GM23338 (cell line): ENCODE results near the gene MRFAP1. TPM values are rescaled to one million over a fixed set of nuclear protein-coding genes. Genes with fewer than 3 reads are reported as not detected.

Experiments used
- ATAC-seq: fragments of 200-7000 bp; cut with Tn5 transposase; 3 replicates; pipeline ENCODE4 v1.9.1; 2020
- DNase-seq: peaks from one replicate; pipeline ENCODE4 v3.0.0-alpha.2; 2015; ENCODE audit warnings: low spot score
- H2AFZ ChIP-seq: fragments of 200-600 bp; sonication (generic); 2 replicates; pipeline ENCODE4 v1.8.0; 2016; ENCODE audit warnings: antibody characterized with exemption, mild to moderate bottlenecking, moderate library complexity
- H3F3A ChIP-seq: fragments of 200-600 bp; sonication (generic); replicated peaks from 2 replicates; pipeline ENCODE4 v1.8.0; 2017; ENCODE audit warnings: antibody characterized with exemption, mixed run types, low read depth
- H3K27ac ChIP-seq: fragments of 200-600 bp; sonication (generic); 2 replicates; pipeline ENCODE4 v1.6.1; 2016; ENCODE audit warnings: low read depth
- H3K27me3 ChIP-seq: fragments of 200-600 bp; sonication (generic); 2 replicates; pipeline ENCODE4 v1.8.0; 2016; ENCODE audit warnings: mild to moderate bottlenecking, mixed run types, moderate library complexity; ENCODE audit not compliant: insufficient read depth
- H3K36me3 ChIP-seq: fragments of 200-600 bp; sonication (generic); 2 replicates; pipeline ENCODE4 v1.8.0; 2016; ENCODE audit warnings: mild to moderate bottlenecking; ENCODE audit not compliant: insufficient read depth
- H3K4me1 ChIP-seq: fragments of 200-600 bp; sonication (generic); 2 replicates; pipeline ENCODE4 v1.8.0; 2016; ENCODE audit warnings: mild to moderate bottlenecking, moderate library complexity; ENCODE audit not compliant: insufficient read depth
- H3K4me2 ChIP-seq: fragments of 200-600 bp; sonication (generic); 2 replicates; pipeline ENCODE4 v1.7.1; 2017; ENCODE audit warnings: mixed run types
- H3K4me3 ChIP-seq: fragments of 200-600 bp; sonication (generic); 2 replicates; pipeline ENCODE4 v1.6.1; 2016; ENCODE audit warnings: mixed run types
- H3K79me2 ChIP-seq: fragments of 200-600 bp; sonication (generic); replicated peaks from 2 replicates; pipeline ENCODE4 v1.8.0; 2017; ENCODE audit warnings: mild to moderate bottlenecking; ENCODE audit not compliant: insufficient read depth
- H3K9me2 ChIP-seq: fragments of 200-600 bp; sonication (generic); 2 replicates; pipeline ENCODE4 v1.8.0; 2017; ENCODE audit not compliant: insufficient read depth
- H4K20me1 ChIP-seq: fragments of 200-600 bp; sonication (generic); replicated peaks from 2 replicates; pipeline ENCODE4 v1.8.0; 2017; ENCODE audit warnings: mild to moderate bottlenecking; ENCODE audit not compliant: insufficient read depth
- H3K27ac Mint-ChIP-seq: 2 replicates; pipeline ENCODE4 v1.8.0; 2020; ENCODE audit warnings: inconsistent platforms, mild to moderate bottlenecking, moderate library complexity, mixed read lengths
- H3K27me3 Mint-ChIP-seq: 3 replicates; pipeline ENCODE4 v1.8.0; 2022; ENCODE audit warnings: low read depth, mild to moderate bottlenecking, moderate library complexity, mixed read lengths, inconsistent platforms; ENCODE audit not compliant: insufficient read depth, poor library complexity
- H3K36me3 Mint-ChIP-seq: 3 replicates; pipeline ENCODE4 v1.8.0; 2021; ENCODE audit warnings: low read depth, mild to moderate bottlenecking, inconsistent platforms, moderate library complexity, mixed read lengths
- H3K4me1 Mint-ChIP-seq: 3 replicates; pipeline ENCODE4 v1.8.0; 2020; ENCODE audit warnings: mild to moderate bottlenecking, inconsistent platforms, mixed read lengths
- H3K4me3 Mint-ChIP-seq: 3 replicates; pipeline ENCODE4 v1.8.0; 2021; ENCODE audit warnings: moderate library complexity, mild to moderate bottlenecking, inconsistent platforms, mixed read lengths
- H3K9me3 Mint-ChIP-seq: 3 replicates; pipeline ENCODE4 v1.8.0; 2020; ENCODE audit warnings: moderate library complexity, mild to moderate bottlenecking, inconsistent platforms, mixed read lengths
- CREB1 ChIP-seq: fragments of 250-450 bp; sonication (Bioruptor Pico); IDR thresholded peaks from 2 replicates; pipeline ENCODE4 v1.5.0; 2020; ENCODE audit warnings: low read depth, mild to moderate bottlenecking, moderate library complexity
- EZH2 ChIP-seq: fragments of 200-600 bp; sonication (generic); IDR thresholded peaks from one replicate; pipeline ENCODE4 v1.8.0; 2017; ENCODE audit warnings: antibody characterized with exemption, mild to moderate bottlenecking, low read depth; ENCODE audit not compliant: unreplicated experiment
- EZH2phosphoT487 ChIP-seq: fragments of 200-600 bp; sonication (generic); IDR thresholded peaks from one replicate; pipeline ENCODE4 v1.8.1; 2018; ENCODE audit warnings: antibody characterized with exemption; ENCODE audit not compliant: unreplicated experiment
- JUNB ChIP-seq: IDR thresholded peaks from one replicate; pipeline ENCODE4 v1.6.1; 2016; ENCODE audit warnings: antibody characterized with exemption; ENCODE audit not compliant: unreplicated experiment
- POLR2AphosphoS5 ChIP-seq: IDR thresholded peaks from 2 replicates; pipeline ENCODE4 v1.6.1; 2016; ENCODE audit warnings: antibody characterized with exemption, low read depth
- ZNF114 ChIP-seq: fragments of 250-450 bp; sonication (Bioruptor Pico); IDR thresholded peaks from 2 replicates; pipeline ENCODE4 v1.5.0; 2020; ENCODE audit warnings: mild to moderate bottlenecking, moderate library complexity
- ZNF331 ChIP-seq: fragments of 250-450 bp; sonication (Bioruptor Pico); IDR thresholded peaks from 2 replicates; pipeline ENCODE4 v1.5.0; 2020; ENCODE audit warnings: low read depth, mild to moderate bottlenecking, moderate library complexity
- polyA plus RNA-seq: library from polyadenylated mRNA; unstranded; fragments of >200 nt; fragmentation: Nextera tagmentation; extraction: Ambion mirVana; gene quantifications from 2 replicates; pipeline ENCODE4 v1.2.1, GENCODE V29; 2016
- total RNA-seq: library from RNA; depleted of rRNA; stranded (reverse); fragments of >200 nt; shearing (Covaris generic); gene quantifications from 2 replicates; pipeline ENCODE4 v1.2.3, GENCODE V29; 2014
- TF ChIP-seq, protein P1 (sequence below): fragments of 250-450 bp; sonication (Bioruptor Pico); IDR thresholded peaks from 2 replicates; pipeline ENCODE4 v1.5.0; 2020; ENCODE audit warnings: mild to moderate bottlenecking, moderate library complexity
- TF ChIP-seq, protein P2 (sequence below), 2 experiments: fragments of 200-600 bp in 1 of 2; sonication (generic) in 1 of 2; conservative IDR thresholded peaks; 2 replicates each; pipeline versions ENCODE4 v1.5.1 to v1.6.1; 2016 to 2017; ENCODE audit warnings: antibody characterized with exemption in 2 of 2, low read depth in 2 of 2, mild to moderate bottlenecking in 2 of 2, moderate library complexity in 1 of 2

The MRFAP1 gene
- total and polyA plus RNA-seq, 2 experiments from 2014 or later, result 154 to 288 TPM

DNA sequence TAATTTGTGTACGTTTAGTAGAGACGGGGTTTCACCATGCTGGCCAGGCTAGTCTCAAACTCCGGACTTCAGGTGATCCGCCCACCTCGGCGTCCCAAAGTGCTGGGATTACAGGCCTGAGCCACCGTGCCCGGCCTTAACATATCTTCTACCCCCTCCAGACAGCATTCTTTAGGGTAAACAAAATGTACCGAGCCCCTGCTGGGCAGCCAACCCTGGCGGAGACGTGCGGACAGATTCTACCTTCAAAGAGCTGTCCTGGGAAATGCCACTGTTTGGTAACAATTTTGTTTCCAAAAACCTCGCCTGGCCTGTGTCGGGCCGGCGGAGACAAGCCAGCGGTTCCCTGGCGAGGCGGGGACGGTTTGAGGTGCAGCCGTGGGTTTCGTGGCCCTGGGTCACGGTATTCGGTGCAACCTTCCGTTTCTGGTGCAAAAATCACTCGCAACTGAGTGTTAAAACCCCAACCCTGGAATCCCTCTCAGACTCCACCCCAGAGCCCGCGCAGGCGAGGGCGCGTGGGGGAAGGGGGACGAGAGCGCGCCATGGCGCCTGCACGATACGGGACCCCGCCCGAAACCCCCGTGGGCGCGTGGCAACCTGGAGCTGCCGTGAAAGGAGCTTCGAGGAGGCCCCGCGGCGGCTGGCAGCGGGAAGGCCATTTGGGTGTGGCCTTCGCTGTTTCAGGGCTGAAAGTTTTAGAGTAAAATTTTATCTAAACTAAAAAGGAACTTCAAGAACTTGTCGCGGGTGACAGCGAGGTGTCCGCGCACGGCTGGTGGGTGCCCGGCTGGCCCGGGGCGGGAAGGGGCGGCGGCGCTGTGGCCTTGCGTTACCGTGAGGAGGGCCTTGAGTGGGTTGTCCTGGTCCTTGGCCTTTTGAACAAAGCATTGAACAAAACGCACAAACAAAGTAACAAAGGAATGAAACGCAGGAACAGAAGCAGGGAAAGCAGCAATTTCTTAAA is 17.0 kb downstream of the MRFAP1 start:
- Mint-ChIP-seq H3K27me3 (peaks cover 25% of the 10 kb centered on the region), H3K27ac (no peak overlapping the region)
- peaks cover 44% of the 10 kb centered on the region for H3K27me3 ChIP-seq

More for the DNA sequence above, 17.0 kb downstream of the MRFAP1 start:
- no peaks in the 10 kb centered on the region for H3K36me3 Mint-ChIP-seq
- H3K4me1 Mint-ChIP-seq, result peaks cover 4% of the 10 kb centered on the region; the same call in 2 of the 3 replicates
- no peaks in the 10 kb centered on the region for H3K79me2 ChIP-seq
- peaks cover 9% of the 10 kb centered on the region for H3K4me1 ChIP-seq
- H4K20me1 ChIP-seq, result no peaks in the 10 kb centered on the region
- no peak overlapping the region for H3K4me3 Mint-ChIP-seq
- no peak for TF ChIP-seq ZNF331
- TF ChIP-seq, protein P1, sequence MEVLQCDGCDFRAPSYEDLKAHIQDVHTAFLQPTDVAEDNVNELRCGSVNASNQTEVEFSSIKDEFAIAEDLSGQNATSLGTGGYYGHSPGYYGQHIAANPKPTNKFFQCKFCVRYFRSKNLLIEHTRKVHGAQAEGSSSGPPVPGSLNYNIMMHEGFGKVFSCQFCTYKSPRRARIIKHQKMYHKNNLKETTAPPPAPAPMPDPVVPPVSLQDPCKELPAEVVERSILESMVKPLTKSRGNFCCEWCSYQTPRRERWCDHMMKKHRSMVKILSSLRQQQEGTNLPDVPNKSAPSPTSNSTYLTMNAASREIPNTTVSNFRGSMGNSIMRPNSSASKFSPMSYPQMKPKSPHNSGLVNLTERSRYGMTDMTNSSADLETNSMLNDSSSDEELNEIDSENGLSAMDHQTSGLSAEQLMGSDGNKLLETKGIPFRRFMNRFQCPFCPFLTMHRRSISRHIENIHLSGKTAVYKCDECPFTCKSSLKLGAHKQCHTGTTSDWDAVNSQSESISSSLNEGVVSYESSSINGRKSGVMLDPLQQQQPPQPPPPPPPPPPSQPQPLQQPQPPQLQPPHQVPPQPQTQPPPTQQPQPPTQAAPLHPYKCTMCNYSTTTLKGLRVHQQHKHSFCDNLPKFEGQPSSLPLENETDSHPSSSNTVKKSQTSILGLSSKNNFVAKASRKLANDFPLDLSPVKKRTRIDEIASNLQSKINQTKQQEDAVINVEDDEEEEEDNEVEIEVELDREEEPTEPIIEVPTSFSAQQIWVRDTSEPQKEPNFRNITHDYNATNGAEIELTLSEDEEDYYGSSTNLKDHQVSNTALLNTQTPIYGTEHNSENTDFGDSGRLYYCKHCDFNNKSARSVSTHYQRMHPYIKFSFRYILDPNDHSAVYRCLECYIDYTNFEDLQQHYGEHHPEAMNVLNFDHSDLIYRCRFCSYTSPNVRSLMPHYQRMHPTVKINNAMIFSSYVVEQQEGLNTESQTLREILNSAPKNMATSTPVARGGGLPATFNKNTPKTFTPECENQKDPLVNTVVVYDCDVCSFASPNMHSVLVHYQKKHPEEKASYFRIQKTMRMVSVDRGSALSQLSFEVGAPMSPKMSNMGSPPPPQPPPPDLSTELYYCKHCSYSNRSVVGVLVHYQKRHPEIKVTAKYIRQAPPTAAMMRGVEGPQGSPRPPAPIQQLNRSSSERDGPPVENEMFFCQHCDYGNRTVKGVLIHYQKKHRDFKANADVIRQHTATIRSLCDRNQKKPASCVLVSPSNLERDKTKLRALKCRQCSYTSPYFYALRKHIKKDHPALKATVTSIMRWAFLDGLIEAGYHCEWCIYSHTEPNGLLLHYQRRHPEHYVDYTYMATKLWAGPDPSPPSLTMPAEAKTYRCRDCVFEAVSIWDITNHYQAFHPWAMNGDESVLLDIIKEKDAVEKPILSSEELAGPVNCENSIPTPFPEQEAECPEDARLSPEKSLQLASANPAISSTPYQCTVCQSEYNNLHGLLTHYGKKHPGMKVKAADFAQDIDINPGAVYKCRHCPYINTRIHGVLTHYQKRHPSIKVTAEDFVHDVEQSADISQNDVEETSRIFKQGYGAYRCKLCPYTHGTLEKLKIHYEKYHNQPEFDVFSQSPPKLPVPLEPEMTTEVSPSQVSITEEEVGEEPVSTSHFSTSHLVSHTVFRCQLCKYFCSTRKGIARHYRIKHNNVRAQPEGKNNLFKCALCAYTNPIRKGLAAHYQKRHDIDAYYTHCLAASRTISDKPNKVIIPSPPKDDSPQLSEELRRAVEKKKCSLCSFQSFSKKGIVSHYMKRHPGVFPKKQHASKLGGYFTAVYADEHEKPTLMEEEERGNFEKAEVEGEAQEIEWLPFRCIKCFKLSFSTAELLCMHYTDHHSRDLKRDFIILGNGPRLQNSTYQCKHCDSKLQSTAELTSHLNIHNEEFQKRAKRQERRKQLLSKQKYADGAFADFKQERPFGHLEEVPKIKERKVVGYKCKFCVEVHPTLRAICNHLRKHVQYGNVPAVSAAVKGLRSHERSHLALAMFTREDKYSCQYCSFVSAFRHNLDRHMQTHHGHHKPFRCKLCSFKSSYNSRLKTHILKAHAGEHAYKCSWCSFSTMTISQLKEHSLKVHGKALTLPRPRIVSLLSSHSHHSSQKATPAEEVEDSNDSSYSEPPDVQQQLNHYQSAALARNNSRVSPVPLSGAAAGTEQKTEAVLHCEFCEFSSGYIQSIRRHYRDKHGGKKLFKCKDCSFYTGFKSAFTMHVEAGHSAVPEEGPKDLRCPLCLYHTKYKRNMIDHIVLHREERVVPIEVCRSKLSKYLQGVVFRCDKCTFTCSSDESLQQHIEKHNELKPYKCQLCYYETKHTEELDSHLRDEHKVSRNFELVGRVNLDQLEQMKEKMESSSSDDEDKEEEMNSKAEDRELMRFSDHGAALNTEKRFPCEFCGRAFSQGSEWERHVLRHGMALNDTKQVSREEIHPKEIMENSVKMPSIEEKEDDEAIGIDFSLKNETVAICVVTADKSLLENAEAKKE, result no peak
- TF ChIP-seq, protein P2, sequence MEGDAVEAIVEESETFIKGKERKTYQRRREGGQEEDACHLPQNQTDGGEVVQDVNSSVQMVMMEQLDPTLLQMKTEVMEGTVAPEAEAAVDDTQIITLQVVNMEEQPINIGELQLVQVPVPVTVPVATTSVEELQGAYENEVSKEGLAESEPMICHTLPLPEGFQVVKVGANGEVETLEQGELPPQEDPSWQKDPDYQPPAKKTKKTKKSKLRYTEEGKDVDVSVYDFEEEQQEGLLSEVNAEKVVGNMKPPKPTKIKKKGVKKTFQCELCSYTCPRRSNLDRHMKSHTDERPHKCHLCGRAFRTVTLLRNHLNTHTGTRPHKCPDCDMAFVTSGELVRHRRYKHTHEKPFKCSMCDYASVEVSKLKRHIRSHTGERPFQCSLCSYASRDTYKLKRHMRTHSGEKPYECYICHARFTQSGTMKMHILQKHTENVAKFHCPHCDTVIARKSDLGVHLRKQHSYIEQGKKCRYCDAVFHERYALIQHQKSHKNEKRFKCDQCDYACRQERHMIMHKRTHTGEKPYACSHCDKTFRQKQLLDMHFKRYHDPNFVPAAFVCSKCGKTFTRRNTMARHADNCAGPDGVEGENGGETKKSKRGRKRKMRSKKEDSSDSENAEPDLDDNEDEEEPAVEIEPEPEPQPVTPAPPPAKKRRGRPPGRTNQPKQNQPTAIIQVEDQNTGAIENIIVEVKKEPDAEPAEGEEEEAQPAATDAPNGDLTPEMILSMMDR (conservative IDR thresholded peaks at IDR 0.05; ENCODE audit: low read depth in 2 of 2), result no peak
- no peak for TF ChIP-seq EZH2phosphoT487
- no peak for TF ChIP-seq EZH2
- TF ChIP-seq ZNF114 (CRISPR knock-in tag), result no peak
- TF ChIP-seq CREB1 (CRISPR knock-in tag), result no peak
- TF ChIP-seq POLR2AphosphoS5, result no peak
- TF ChIP-seq JUNB, result no peak
- DNase-seq (no peak), ATAC-seq (peak; percentile 27)
- H3K36me3 ChIP-seq, result no peaks in the 10 kb centered on the region
- no peaks in the 10 kb centered on the region; the same call in 1 of the 2 replicates for H3F3A ChIP-seq
- peak overlapping the region; percentile 79; the same call in 1 of the 2 replicates for H3K4me2 ChIP-seq
- H3K9me2 ChIP-seq, result no peaks in the 10 kb centered on the region
- no peak overlapping the region for H3K4me3 ChIP-seq
- no peak overlapping the region for H3K27ac ChIP-seq
- H2AFZ ChIP-seq, result peak overlapping the region; percentile 97
- no peaks in the 10 kb centered on the region for H3K9me3 Mint-ChIP-seq
